HK-2 (cell line): ENCODE results near the gene PTCD2.

Experiments
- DNase-seq: peaks from one replicate; pipeline ENCODE4 v3.0.0-alpha.2; 2018; ENCODE audit not compliant: unreplicated experiment

Gene PTCD2

DNA sequence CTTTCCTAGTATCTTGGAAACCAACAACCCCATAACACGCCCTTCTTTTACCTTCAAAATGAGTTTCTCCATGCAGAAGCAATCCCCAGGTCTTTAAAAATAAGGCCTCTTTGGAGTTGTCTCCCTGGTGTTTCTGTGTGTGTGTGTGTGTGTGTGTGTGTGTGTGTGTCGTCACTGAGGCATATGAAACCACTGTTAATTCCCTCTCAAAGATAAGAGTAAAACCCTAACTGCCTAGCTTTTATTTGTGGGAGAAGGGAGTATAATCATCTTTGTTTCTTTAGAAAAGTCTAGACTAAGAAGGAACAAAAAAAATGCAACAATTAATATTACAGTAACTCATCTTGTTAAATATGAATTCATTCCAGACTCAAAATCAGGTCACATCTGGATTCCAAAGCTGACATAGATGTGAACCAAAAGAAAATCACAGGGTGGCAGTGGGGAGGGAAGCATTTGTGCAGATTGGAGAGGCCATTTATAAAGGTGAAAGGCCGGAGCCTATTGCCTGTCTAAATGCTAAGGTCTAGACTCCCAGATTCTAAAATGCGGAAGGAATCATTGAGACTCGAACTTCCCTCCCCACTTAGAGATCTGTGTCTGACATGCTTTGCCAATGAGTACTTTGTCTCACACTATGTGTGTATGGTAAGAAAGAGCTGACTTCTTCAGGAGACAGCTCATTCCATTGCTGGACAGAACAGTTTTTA lies 95.6 kb downstream of the PTCD2 start:
- no peak for DNase-seq

DNA sequence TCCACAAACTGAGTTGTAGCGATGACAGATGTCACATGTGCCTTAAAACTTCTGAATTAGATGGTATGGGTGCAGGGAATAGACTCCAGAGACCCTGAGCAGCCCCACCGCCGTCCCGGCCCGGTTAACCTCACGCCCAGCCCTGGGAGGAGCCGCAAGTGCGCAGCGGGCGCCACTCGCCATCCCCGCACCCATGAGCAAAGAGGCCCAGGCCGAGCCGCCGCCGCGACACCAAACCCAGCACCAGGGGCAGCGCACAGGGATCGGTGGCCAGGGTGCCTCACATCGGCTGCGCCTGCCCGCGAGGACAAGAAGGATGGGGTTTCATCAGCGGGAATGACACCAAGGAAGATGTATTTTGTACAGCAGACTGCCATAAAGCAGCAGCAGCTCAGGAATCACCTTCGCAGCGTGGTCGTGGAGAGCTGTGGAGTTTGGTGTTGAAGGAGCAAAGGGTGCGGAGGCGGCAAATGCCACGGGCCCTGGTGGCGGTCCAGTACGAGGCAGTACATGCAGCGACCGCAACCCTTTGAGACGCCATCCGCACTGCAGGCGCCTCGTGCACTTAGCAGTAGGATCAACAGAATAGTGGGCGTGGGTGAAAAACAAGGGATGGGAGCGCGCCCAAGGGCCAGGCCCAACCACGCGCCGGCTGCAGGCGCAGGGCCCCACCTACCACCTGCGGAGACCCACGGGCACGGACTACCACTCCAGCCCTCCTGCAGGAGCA lies 97.3 kb downstream of the PTCD2 start:
- DNase-seq, result no peak
